HG02938 (cell line): ENCODE data around the gene CISH.

ENCODE experiments used
- ATAC-seq: cut with Tn5 transposase; IDR thresholded peaks from one replicate; pipeline ENCODE4 v1.9.1; 2021; ENCODE audit warnings: mild to moderate bottlenecking, moderate library complexity; ENCODE audit not compliant: unreplicated experiment

CISH gene

DNA sequence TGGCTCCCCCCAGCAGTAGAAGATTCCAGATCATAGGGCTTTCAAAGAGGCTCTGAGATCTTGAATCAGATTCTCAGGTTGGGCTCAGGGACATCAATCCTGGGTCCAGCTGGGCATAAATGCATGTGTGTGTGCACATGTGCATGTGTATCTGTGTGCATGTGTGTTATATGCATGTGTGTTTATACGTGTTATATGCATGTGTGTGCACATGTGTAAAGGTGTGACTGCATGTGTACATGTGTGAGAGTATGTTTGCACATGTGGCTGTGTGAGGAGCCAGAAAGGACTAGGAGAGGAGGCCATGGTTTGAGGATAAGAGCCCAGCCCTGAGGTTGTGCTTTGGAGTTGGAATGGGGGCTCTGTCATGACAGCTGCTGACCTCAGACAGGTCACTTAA lies 3.6 kb upstream of the CISH start:
- no peak for ATAC-seq

- ATAC-seq = no peak
These were observed 1.6 kb upstream of the CISH start for GRCh38 chr3:50612970-50613846.

GRCh38 chr3:50612234-50612882 lies 784 bp upstream of the CISH start:
- no peak for ATAC-seq

DNA sequence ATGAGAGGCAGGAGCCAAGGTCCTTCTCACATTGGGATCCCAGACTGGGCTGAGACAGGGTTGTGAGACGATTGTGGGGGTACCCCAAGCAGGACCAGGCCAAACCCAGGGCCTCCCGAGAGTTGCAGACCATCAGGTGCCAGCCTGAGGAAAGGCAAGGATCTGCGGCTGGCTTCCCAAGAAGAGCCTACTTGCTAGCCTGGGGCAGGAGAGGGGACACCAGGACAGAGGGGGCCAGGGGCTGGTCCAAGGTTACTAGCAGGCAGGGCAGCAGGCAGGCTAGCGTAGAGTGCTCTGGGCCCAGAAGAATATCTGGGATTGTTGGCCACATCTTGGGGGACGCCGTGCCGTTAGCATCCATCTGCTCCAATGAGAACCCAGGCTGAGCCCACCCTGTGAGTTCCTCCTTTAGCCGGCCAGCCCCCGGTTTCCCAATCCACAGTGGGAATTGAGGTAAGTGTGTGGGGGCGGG lies 546 bp downstream of the CISH start:
- no peak for ATAC-seq

DNA sequence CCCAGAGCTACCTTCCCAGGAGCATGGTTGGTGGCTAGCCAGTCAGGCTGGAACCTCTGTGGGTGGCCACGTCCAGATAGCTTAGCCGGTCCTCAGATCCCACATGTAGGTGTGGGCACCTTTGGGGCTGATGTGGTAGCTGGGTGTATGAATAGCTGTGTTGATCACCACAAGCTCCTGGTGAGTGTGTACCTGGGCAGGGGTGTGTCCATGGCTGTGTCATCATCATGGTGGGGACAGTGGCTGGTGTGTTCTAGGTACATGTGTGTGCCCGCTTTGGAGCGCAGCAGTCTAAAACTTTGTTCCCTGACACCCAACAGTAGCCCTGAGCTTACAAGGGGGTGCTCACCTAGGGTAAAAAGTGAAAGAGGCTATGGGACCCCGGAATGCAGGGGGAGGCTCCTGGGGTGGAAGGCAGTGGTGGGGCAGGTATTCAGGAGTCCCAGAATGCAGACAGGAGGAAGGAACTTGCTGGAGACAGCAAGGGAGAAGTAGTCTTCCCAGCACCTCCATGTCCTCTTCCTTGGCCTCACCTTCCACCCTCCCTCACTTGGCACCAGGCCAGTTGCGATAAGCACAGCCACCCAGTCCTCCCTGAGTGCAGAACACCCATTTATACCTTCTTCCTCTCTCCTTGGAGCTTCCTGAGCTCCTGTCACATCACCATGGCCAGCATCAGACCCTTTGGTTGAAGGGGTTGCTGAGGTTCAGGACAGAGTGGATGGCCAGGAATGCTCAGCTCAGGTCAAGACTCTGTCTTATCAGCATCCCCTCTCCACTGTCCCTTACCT lies 1.2 kb downstream of the CISH start:
- ATAC-seq = no peak

DNA sequence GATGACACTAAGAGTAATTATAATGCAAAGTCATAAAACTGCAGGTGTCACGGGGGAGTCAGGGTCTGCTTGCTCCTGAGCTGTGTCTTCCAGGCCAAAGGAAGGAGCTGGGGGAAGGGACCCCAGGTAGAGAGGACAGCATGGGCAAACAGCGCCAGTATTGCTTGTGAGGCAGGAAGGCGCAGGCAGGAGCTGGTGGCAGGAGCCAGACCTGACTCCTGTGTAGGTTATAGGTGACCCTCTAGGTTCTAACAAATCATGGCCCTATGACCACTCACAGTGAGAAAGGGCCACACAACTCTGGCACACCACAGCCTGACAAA lies 1.9 kb downstream of the CISH start:
- no peak for ATAC-seq

- no peak for ATAC-seq
These were observed 2.4 kb downstream of the CISH start for GRCh38 chr3:50609071-50609762.

GRCh38 chr3:50608278-50608677 lies 3.3 kb downstream of the CISH start:
- ATAC-seq = no peak

GRCh38 chr3:50607271-50608091 lies 4.1 kb downstream of the CISH start:
- no peak for ATAC-seq

DNA sequence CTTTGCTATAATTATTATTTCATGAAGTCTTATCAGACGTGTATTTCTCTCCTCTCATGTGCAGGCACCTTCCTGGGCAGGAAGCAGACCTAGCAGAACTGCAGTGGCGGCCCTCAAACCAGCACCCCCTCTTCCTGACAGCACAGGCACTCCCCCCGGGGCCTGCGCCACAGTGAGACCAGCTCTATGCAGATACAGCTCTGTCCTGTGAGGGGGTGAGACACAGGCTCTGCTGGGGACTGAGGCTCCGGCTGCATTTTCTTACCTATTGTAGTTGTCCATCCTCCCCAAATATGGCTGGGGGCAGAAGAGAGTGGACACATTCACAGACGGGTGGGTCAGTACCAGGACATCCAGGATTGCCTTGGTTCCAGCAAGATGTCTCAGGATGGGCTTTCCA lies 5.0 kb downstream of the CISH start:
- ATAC-seq = no peak

GRCh38 chr3:50605901-50606326 lies 5.7 kb downstream of the CISH start:
- ATAC-seq = no peak

GRCh38 chr3:50604628-50605588 lies 6.7 kb downstream of the CISH start:
- ATAC-seq = no peak

GRCh38 chr3:50604110-50604621 lies 7.4 kb downstream of the CISH start:
- ATAC-seq = no peak

DNA sequence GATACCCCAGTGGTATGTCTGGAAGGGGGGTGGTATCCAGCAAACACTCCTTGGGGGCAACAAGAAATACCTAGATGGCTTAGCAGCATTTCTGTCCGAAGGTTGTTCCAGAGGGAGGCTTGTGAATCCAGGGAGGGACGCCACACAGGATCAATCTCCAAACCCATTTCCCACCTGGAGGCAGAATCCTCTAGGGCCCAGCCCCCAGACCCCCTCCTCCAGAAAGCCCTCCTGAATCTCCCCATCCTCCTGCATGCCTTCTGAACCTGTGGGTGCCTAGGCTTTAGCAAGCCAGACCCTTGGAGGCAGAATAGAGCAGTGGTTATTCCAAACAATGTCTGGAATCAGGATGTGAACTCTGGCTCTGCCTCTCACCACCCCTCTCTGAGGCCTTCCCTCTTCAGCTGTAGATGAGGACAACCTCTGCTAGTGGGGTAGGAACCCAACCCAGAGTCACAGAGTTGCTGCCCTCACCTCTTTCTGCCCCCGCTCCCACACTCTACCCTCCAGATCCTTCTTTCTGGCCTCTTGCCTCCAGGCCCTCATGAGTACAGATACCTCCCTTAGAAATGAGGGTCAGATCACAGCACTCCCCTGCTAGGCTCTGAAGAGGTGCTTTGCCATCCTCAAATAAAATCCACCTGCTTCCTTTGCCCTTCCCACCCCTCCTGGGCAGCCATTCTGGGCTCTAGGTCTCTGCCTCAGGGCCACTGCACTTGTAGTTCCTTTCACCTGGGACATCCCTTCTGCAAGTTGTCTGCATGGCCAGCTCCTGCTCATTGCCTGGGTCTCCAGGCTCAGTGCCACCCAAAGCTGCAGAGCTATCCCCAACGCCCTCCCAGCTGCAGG lies 8.1 kb downstream of the CISH start:
- no peak for ATAC-seq

DNA sequence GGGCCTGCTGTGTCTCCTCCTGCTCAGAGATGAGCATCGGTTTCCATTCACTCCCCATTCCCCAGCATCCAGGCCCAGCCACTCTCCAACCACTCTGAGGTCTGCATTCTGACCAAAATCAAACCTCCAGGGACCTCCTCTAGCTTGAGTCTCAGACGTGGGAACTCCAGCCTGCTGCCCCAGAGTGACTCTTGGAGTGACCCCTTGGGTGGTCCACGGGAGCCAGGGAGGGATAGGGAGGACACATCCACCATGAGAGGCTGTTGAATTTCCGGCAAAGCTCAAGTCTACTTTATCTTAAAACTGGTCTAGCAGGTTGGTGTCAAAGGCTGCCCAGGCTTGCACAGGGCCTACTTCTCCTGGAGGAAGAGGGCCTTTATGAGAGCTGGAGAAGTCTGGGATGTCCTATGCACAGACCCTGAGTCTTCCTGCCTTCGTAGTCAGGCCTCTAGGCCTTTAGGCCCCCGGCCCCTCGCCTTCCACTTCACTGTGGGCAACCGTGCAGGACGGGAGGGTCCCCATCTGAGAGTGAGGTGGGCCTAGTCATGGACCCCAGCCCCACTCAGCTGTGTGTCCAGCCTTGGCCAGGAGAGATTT lies 8.9 kb downstream of the CISH start:
- ATAC-seq = no peak

GRCh38 chr3:50600841-50601591 lies 10.6 kb downstream of the CISH start:
- ATAC-seq = no peak
